GM18498 (cell line): ENCODE measurements around the gene THRB.

Source experiments
- ATAC-seq: cut with Tn5 transposase; IDR thresholded peaks from one replicate; pipeline ENCODE4 v1.9.1; 2021; ENCODE audit warnings: mild to moderate bottlenecking, moderate library complexity; ENCODE audit not compliant: unreplicated experiment

The THRB gene

DNA sequence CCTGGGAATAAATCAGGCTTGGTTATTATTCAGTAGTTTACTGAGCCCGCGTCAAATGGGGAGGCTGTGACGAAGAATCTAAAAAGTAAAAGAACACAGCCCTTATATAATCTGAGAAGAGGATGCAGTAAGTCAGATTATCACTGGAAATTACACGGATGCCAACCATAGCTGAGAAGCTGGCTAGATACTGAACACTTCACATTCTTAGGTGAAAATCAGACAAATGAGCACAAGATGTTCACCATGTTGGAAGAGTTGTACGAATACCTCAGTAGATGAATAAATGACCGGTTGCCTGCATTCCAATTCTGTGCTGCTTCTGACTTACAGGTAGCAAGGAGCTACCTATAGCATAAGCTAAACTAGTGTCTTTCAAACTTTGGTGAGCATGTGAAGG is 254.3 kb downstream of the THRB start:
- no peak for ATAC-seq

DNA sequence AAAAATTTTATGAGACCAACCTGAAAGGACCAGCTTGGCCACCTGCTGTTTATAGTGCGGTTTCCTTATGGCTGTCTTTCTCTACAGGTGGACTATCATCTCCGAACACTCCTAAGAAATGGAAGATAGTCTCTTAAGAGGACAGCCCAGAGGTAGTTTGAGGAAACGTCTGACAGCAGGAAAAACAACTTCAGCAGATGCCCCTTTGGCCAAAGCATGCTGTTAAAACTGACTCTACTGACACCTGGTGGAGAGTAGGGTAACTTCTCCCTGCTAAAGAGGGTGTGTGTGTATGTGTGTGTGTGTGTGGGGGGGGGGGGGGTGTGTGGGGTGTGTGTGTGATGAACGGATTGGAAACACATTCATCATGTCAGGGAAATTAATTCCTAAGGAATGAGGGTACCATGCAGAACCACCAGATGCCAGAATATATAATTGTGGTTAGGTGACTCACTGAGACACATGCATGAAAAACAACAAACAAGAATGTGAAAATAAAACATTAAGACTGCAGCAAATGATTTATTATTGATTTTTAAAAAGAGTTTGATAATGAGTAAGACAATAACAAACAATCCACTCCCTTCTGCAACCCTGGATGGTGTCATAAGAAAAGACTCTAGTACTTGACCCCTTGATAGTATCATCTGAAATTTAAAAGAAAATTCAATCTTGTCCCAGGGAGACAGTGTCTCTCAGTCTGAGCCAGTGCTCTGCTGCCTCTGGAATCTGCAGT is 256.5 kb downstream of the THRB start:
- ATAC-seq, result peak; percentile 77

DNA sequence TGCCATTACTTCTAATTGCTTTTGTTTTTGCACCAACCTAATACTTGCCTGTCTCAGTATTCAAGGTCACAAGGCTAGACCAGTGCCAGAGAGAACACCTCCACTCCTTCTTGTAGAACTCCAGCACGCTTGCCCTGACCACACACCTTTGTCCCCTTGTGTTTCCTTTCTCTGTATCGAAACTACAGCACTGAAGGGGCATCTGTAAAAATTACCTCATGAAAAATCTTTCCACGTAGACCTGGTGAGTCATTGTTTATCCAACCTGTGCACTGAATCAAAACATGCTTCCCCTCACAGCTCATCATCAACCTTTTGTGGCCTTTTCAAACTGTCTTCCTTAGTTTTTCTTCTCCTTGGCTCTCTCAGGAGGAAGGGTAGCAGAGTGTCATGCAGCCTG is 259.5 kb downstream of the THRB start:
- no peak for ATAC-seq

DNA sequence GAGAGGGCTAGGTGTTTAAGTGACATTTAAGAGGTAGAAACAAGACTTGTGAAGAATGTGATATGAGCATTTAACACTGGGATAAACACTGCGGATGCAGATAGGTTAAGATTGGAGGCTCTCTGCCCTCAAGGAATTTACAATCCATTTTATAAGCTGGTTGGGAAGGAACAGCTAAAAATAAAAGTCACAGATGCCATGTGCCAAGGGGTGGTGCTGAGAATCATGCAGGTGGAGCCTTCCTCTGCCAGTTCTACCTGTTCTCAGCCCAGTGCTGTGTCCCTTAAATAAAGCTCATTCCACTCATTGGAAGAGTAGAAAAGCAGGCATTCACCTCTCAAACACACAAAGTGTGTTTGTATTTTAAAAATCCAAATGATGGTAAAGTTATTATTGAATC is 261.9 kb downstream of the THRB start:
- no peak for ATAC-seq

DNA sequence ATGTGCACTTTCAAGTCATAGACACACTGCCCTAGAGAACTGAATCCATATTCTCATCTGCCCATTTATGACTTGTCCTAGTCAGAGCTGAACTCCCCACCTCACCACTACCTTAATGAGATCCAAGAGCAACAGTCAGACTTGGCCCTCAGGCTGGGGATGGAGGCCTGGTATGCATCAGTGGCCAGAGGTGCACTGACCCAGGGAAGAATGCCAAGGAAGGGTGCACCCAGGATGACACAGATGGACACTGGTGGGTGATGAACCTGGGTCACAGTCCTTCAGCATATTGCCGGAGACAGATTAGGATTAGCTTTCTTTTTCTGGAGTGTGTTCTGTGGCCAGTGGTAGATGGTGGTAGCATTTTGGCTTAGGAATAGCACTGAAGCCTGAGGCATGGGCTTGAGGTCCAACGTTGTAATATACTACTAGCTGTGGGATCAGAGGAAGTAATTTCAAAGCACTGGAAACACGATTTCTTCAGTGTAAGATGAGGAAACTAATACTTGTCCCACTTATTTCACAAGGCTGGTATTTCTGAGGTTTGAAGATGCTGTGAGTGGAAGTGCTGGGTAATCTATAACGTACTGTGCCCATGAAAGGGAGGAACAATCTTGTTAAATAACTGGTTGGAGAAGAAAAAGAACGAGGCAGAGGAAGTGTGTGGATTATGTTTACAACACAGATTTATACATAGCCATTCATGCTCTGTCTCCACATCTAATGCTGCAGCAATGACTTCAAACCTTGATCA is 265.0 kb downstream of the THRB start:
- ATAC-seq, result no peak

DNA sequence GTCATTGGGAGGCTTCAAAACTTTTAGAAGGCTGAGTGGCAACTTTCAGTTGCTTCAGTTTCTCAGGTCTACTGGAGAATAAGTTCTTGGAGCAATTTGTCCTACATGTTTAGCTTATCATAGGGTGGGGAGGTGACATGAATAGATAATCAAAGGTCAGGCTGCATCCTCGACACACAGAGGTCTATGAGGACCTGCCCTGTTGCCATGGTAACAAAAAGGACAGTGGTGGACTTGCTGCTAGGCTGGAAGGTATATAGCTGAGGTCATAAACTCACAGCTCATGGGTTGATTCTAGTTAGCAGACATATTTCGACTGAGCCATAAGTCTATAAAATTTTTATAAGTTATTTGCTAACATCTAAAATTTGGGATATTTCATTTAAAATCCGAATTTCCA is 267.0 kb downstream of the THRB start:
- ATAC-seq, result no peak

DNA sequence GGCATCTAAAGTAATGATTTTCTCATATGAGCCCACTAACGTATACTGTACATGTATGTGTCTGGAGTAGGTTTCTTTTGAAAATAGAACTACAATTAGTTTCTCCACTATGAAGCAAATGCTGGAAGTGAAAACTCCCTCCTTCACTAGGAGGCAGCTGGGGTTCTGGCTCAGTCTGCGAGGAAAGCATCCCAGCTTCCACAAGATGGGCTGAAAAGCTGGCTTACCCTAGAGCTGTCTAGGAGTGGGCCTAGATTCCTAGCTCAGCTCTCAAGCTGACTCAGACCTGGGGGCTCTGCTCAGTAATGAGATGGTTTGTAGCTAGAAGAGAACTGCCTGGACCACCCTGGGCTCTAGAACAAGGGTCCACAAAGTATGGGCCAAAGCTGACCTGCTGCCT is 268.3 kb downstream of the THRB start:
- ATAC-seq, result no peak

DNA sequence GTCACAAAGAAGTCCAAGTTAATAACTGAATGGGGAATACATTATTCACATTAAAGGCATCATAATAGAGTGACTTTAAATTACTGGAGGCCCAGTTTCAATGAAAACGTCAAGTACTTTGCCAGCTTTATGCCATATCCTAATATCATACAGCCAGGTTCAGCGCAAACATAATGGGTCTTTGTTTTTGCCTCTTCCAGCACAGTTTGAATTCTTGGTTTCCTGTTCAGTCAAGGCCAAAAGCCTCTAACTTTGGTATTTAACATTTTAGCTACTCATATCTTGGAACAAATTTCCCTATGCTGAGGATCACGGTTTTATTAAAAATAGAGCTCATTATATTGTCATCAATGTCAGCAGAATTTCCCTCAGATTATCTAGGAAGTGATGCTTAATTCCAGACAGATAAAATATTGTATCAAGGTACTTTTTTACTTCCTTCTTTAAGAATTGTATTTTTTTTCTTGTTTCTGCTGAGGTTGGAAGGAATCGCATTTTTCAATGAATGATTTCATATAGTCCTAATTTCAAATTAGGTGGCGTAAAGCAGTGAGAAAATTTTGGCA is 269.2 kb downstream of the THRB start:
- ATAC-seq, result no peak

DNA sequence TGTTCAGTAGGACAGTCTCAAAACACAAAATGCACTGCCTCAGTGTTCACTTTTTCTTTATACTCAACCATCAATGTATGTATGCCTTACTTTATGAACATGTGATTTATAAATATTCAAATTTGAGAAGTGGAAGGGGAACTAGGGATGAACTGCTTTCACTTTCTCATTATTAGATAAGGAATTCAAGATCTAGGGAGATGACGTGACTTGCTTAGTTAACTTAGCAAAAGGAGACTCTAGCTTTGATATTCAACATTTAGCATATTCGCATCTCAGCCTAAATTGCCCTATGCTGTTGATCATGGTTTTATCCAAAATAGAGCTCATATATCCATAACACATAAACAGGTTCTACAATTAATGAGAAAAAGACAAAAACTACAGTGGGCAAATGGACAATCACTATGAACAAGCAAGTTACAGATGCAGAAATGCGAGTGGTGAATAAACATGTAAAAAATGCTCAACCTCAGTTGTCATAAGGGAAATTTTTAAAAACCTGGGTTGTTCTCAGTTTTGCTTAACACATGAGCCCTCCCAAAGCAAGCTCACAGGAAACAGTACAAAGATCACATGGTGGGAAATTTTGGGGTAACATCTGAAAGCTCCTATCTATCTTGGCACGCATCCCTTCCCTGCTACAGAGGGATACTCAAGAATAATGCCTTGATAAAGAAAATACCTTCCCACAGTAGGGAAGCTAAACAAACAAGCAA is 269.8 kb downstream of the THRB start:
- no peak for ATAC-seq

DNA sequence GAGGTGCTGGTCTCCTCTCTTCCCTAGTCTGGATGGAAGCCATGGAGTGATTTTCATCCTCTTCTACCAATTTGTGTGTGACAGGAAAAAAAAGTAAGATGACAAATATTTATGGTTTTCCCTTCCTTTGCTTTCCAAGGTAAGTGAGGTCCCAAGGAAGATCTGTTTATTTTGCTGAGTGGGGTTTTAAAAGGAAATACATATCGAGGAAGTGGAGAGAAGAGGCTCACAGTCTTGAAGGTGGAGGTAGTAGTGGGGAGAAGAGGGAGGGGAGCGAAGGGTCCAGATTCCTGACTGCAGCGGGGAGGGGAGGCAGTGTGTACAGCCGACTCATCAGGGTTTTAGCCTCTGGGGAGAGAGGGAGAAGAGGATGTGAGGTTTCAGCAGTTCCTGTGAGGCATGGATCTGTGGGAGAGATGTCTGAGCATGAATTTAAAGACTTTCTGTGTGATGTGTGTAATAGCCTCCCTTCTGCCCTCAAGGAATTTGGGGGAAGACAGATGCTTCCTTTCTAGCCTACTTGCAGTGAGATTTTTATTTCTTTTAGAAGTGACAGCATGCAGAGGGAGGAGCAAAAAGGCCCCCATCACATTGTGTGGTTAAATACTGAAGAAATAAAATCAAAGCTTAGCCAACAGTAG is 272.4 kb downstream of the THRB start:
- no peak for ATAC-seq

DNA sequence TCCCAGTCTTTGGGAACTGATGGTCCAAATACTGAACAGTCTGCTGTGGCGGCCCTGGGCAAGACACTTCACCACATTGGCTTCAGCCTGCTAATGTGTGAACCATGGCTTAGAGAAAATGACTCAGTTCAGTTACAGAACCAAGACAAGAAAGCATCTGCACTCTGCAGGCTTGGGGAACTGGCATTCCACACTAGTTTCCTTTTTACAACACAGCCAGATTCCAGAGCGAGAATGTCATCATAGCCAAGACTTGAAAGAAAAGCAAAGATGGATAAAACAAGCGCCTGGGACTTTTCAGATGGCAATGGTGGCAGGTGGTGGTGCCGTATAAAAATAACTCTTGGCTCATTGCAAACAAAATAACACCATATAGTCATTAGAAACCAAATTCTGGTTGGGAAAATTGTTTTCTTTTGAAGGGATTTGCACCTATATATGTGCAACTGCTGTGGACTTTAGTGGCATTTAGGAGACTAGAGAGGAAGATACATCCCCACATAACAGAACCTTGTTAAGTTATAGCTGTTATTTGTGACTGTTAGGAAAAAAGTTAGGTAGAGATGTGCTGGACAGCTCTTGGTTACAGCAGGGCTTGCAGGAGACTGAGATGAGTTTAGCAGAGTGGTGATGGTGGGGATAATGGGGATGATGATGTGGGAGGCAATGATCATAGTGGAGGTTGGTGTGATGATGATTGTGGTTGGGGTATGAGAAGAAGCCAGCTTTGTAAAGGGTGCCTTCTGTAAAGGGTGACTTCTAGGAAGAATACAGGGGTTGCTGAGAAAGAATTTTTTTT is 273.6 kb downstream of the THRB start:
- ATAC-seq, result no peak

DNA sequence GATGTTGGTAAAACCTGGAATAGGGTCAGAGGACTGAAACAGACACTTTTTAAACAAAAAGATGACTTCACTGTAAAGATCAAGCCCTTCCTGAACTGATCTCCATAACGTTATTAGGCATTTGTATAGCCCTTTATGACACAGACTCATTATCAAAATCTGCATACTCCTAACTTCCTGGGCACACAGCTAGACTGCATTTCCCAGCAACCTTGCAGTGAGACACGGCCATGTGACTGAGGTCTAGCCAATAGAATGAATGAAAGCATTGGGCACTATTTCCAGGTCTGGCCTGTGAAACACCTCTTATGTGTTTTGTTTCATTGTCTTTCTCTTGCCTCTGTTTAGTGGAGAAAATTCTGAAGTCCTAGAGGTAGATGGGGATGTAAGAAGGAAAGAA is 279.1 kb downstream of the THRB start:
- ATAC-seq, result no peak

DNA sequence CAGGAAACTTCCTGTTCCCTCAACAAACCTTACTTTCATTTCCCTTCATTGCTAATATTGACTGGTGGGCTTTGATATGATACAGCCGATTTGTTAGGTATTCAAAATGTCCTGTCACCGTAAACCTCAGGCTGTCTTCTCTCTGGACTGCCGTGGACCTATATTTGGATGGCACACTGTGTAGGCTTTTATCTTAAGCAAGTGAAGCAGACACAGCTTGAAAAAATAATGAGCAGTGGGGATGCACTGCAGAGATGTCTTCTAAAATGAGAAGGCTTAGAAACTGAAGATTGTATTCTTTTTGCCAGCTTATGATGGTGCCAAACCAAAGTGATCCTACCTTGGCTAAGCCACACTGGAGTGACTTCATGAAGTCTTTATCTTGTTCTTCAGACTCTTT is 283.3 kb downstream of the THRB start:
- ATAC-seq, result no peak

DNA sequence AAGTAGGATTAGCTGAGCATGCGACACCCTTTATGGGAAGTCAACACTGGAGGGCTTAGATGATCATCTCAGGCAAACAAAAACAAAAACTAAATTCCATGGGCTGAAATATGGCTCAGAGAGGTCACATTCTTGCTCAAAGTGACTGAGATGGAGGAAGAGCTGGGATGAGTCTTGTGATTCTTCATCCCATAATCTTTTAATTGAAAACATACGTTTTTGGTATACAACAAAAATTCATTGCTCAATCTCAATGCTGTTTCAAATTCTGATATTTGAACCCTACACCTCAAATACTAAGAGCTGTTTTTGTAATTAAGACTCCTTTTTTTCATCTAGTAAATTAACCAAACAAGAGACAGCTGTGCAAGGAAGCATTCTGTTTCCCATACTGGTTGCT is 292.6 kb downstream of the THRB start:
- no peak for ATAC-seq

DNA sequence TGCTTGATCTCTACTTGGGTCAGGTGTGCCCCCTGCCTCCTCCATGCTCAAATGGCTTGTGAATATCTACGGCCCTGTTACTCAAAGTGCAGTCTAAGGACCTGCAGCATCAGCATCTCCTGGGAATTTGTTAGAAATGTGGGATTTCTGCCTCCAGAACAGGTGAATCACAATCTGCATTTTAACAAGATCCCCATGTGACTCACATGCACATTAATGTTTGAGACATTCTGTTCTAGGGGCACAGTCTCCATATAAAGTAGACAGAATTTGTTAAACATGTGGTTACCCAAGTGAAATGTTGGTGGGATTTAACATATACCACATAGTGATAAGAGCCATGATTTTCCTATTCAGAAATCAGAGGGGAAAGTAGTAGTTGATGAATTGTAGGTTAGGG is 293.3 kb downstream of the THRB start:
- no peak for ATAC-seq

DNA sequence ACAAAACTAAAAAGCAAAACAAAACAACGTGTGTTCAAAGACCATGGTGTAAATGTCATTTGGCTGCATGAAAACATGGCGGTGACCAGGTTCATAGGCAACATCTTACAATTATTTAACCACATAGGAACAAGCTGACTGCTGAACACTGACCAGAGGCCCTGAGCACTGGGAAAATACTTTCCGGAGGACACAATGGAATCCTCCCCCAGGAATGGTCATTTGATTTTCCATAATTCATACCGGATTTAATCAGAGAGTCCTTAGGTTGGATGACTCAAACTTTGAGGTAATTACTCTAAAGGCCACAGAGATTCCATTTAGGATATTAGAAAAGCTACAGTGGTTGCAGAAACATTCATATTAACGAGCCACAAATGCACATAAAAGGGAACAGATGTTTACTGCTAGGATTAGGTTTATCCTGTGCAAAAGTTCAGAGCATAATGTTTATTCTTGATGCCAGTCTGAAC is 294.8 kb downstream of the THRB start:
- ATAC-seq, result no peak

DNA sequence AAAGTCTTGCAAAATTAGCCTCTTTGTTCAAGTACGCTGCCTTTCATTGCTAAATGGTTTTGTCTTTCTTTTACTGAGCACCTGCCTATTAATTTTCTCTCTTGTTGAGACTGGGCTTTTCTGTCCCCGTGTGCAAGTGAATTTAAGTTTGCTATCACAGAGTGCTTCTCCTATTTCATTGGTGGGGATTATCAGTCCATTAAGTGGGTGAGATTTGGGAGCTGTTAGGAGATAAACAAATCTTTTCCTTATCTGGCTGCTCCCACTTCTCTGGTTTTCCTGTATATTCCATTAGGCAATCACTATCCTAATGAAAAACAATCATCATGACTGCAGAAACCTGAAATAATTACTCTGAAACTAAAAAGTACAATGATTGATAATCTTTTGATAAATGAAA is 295.4 kb downstream of the THRB start:
- no peak for ATAC-seq

DNA sequence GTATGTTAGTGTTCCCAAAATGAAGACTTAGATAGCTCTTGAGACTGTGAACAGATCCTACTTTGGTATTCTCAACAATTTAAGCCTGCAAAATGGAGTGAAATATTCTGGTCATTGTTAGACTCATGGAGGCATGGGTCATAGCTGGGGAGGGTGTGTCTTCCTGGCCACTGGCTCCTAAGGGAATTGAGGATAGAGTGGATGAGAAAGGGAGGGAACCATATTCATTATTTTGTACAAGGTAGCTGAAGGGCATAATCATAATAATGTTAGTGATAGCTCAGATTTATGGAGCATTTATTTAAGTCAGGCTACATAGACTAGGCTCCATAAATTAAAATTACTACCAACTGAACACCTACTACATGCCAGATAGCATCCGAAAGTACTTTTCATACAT is 295.9 kb downstream of the THRB start:
- no peak for ATAC-seq

DNA sequence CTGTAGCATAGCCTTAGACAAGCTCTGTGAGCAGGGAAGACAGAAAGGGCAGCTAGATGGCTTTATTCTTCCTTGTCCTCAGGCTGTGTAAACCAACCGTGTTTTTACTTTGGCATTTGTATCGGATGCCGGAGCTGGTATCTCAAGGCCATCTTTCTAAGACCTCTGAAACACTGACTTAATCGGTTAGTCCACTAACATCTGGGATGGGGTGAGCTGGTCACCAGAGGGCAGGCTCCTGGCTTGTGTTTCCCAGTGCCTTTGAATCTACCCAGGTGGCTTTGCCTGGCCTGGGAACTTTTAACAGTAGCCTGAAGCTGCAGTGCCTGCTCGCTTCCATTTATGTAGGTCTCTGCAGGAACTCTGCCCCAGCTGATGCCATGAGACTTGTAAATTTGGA is 296.8 kb downstream of the THRB start:
- ATAC-seq, result no peak

DNA sequence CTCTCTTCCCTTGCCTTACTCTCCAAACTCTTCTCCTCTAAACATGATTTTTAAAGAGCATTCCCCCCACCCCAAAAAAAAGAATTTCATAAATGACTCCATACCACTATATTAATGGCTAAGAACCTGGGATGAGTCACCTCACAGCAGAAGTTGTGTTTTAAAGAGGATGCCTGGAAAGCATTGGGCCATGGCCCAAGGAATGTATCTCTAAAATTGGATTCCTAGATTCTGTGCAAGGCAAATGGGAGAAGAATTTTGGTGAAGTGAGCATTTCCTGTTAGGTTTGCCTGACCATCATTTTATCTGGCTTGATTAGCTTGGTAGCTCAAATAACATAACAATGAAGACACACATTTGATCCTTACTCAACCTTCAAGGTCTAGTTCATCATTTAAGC is 298.1 kb downstream of the THRB start:
- no peak for ATAC-seq
